ENCODE results near the gene PLIN5. TPM values are rescaled to one million over a fixed set of nuclear protein-coding genes. Genes with fewer than 3 reads are reported as not detected.

PLIN5 gene
- total and polyA plus RNA-seq, 10 of the 15 experiments (the other 5 are each of a cell fraction or from before 2014, with no cell fraction given) = 0.15 to 0.33 TPM; not detected in 8

GRCh38 chr19:4580961-4581665 lies 46.1 kb upstream of the PLIN5 start:
- Histone ChIP-seq H3K27me3 (replicated peaks in 1 of 2; ENCODE audit: control insufficient read depth in 2 of 2, insufficient read depth in 2 of 2, low read length in 1 of 2) (peaks cover 8 to 11% of the 10 kb centered on the region in 2 experiments), H2AFZ (ENCODE audit: control insufficient read depth, low read depth, low read length) (no peak overlapping the region), H3K4me2 (ENCODE audit: control insufficient read depth, insufficient read depth) (no peak overlapping the region), H3K36me3 (ENCODE audit: control insufficient read depth in 2 of 2, insufficient read depth in 2 of 2, low read length in 1 of 2) (no peaks in the 10 kb centered on the region), H3K27ac (ENCODE audit: control insufficient read depth, insufficient read depth) (no peak overlapping the region), H3K4me1 (ENCODE audit: control insufficient read depth, insufficient read depth, low read length) (no peaks in the 10 kb centered on the region), H4K20me1 (ENCODE audit: control insufficient read depth, insufficient read depth) (no peaks in the 10 kb centered on the region), H3K9me3 (replicated peaks; ENCODE audit: control insufficient read depth, insufficient read depth, low read length) (no peaks in the 10 kb centered on the region), H3K79me2 (ENCODE audit: control insufficient read depth, insufficient read depth, low read length) (no peaks in the 10 kb centered on the region), H3K9ac (ENCODE audit: control insufficient read depth, insufficient read depth, low read length) (no peak overlapping the region), H3K4me3 (no peak overlapping the region)
- in situ Hi-C loops (cut with MboI) = no loop called here
- ChIA-PET CTCF (no interaction called here), SMC1A (ENCODE audit: uncharacterized antibody, unreplicated experiment) (no interaction called here), RAD21 (ENCODE audit: unreplicated experiment) (interaction anchor here (0.7 kb wide), 2 partner anchors 54 to 59 kb away, joined by 4 read pairs; no protein-coding TSS in a partner anchor), POLR2A (interaction anchor here (0.6 kb wide), 1 partner anchor 15 kb away, joined by 3 read pairs; no protein-coding TSS in a partner anchor)
- intact Hi-C loops (cut with micrococcal nuclease; ENCODE audit: unreplicated experiment) = no loop called here
- TF ChIP-seq NR2C1 (IDR thresholded peaks at IDR 0.05) (no peak), TAF1 (IDR thresholded peaks at IDR 0.05; ENCODE audit: borderline replicate concordance, low read depth, low read length) (no peak), NFYB (IDR thresholded peaks at IDR 0.05; ENCODE audit: insufficient read depth, low read depth, low read length) (no peak), RAD21 (IDR thresholded peaks at IDR 0.05; ENCODE audit: insufficient read depth, low read depth, low read length) (no peak), ZNF207 (IDR thresholded peaks at IDR 0.05; ENCODE audit: borderline replicate concordance) (no peak), NFIC (IDR thresholded peaks at IDR 0.05; ENCODE audit: low read depth, low read length) (no peak), BRCA1 (IDR thresholded peaks at IDR 0.05; ENCODE audit: low read depth, low read length) (no peak), PBX3 (IDR thresholded peaks at IDR 0.05; ENCODE audit: insufficient replicate concordance, low read depth, low read length) (no peak), SMARCA5 (IDR thresholded peaks at IDR 0.05) (no peak), FOXK2 (IDR thresholded peaks at IDR 0.05) (no peak), MYC (IDR thresholded peaks at IDR 0.05; ENCODE audit: insufficient read depth, insufficient read length, insufficient replicate concordance, low read length, severe bottlenecking) (no peak), SREBF1 (IDR thresholded peaks at IDR 0.05; ENCODE audit: low read length) (no peak), CHD4 (IDR thresholded peaks at IDR 0.05) (no peak), USF2 (IDR thresholded peaks at IDR 0.05; ENCODE audit: borderline replicate concordance, low read depth, low read length) (no peak), MXI1 (IDR thresholded peaks at IDR 0.05; ENCODE audit: low read depth, low read length) (no peak), ZBED1 (IDR thresholded peaks at IDR 0.05; ENCODE audit: borderline replicate concordance) (no peak)
- no TSS peak for BruUV-seq (replicated peaks)
- ATAC-seq (no peak), FAIRE-seq (no peak), DNase-seq (ENCODE audit: low read depth, low spot score) (no peak)
- WGBS (ENCODE audit: insufficient coverage, insufficient replicate concordance, low lambda C conversion rate, missing lambda C conversion rate) = 6% methylated on average over 16 of the region's 62 CpGs
